Bronchial epithelial cell (primary cell): ENCODE measurements around the gene DMXL1. TPM values are rescaled to one million over a fixed set of nuclear protein-coding genes. Genes with fewer than 3 reads are reported as not detected.

Source experiments
- DNase-seq: peaks from one replicate; pipeline ENCODE4 v3.0.0-alpha.2; 2010; ENCODE audit warnings: low read depth
- FAIRE-seq: peaks from 2 replicates; lab custom pipeline; 2011; peaks lifted over from hg19 to GRCh38; lab: Jason Lieb, UNC
- H3K27me3 ChIP-seq: 2 replicates; pipeline ENCODE4 v1.5.1; 2011; ENCODE audit warnings: low read length; ENCODE audit not compliant: control insufficient read depth, insufficient read depth
- H3K36me3 ChIP-seq: 2 replicates; pipeline ENCODE4 v1.5.1; 2011; ENCODE audit warnings: low read length; ENCODE audit not compliant: control insufficient read depth, insufficient read depth
- H3K4me3 ChIP-seq: 2 replicates; pipeline ENCODE4 v1.5.1; 2011; ENCODE audit warnings: mild to moderate bottlenecking, low read depth, low read length, control low read depth
- CTCF ChIP-seq: IDR thresholded peaks from 2 replicates; pipeline ENCODE4 v1.5.1; 2011; ENCODE audit warnings: mild to moderate bottlenecking, moderate library complexity, low read length, control low read depth, inconsistent platforms; ENCODE audit not compliant: insufficient read depth, severe bottlenecking
- total RNA-seq: library from RNA; depleted of rRNA; stranded (reverse); fragments of >200 nt; gene quantifications from 2 replicates; pipeline ENCODE4 v1.2.1, GENCODE V29; 2014

The DMXL1 gene
- total RNA-seq, 1 donor from 2014 or later: 32.1 TPM

GRCh38 chr5:119243888-119244287, 173.0 kb downstream of the DMXL1 start:
- Histone ChIP-seq H3K36me3 (no peaks in the 10 kb centered on the region), H3K27me3 (no peaks in the 10 kb centered on the region), H3K4me3 (no peak overlapping the region)
- FAIRE-seq (no peak), DNase-seq (peak; percentile 64)
- no peak for TF ChIP-seq CTCF

DNA sequence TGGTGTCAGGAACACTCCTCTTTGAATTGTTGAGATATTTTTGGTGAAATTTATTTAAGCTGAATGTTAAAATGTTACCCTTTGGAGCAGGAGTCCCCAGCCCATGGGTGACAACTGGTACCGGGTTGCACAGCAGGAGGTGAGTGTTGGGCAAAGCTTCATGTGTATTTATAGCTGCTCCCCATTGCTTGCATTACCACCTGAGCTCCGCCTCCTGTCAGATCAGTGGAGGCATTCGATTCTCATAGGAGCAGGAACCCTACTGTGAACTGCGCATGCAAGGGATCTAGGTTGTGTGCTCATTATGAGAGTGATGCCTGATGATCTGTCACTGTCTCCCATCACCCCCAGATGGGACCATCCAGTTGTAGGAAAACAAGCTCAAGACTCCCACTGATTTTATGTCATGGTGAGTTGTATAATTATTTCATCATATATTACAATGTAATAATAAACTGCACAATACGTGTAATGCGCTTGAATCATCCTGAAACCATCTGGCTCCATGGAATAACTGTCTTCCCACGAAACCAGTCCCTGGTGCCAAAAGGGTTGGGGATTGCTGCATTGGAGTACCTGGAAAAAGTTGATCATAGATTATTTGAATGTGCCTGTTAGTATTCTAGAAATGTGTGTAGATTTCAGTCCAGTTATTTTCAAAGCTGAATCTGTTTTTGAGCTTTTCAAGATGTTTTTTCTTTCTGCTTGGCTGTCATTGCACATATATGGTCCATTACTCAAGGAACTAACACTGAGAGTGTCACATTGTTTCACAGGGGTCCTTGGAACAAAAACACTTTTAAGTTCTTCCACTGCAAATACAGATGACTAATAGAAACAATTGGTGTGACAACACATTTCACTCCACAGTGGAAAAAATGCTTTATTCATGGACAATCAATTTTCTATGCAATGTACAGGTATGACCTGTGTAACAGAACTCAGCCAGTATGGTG, 180.3 kb downstream of the DMXL1 start:
- H3K4me3 ChIP-seq: no peak overlapping the region
- H3K36me3 ChIP-seq: no peaks in the 10 kb centered on the region
- no peak for TF ChIP-seq CTCF
- no peaks in the 10 kb centered on the region for H3K27me3 ChIP-seq
- no peak for FAIRE-seq
- no peak for DNase-seq

- Histone ChIP-seq H3K27me3 (no peaks in the 10 kb centered on the region), H3K36me3 (no peaks in the 10 kb centered on the region), H3K4me3 (no peak overlapping the region)
- FAIRE-seq (peak; percentile 43), DNase-seq (peak; percentile 68)
- TF ChIP-seq CTCF: peak; percentile 37
Observed at GRCh38 chr5:119255571-119256356, 184.9 kb downstream of the DMXL1 start.

DNA sequence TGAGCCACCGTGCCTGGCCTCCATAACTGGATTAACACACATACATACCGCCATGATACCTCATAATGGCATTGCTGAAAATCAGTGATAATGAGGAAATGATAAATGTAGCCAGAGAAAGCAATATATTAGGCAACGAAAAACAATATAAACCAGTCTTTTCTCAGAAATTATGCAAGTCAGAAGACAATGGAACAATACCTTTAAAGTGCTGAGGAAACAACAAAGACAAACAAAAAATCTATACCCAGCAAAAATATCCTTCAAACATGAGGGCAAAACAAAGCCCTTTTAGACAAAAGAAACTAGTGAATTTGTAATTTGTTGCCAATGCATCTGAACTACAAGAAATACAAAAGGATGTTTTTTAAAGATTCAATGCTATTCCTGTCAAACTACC, 186.7 kb downstream of the DMXL1 start:
- TF ChIP-seq CTCF: no peak
- FAIRE-seq (no peak), DNase-seq (no peak)
- Histone ChIP-seq H3K4me3 (no peak overlapping the region), H3K36me3 (no peaks in the 10 kb centered on the region), H3K27me3 (no peaks in the 10 kb centered on the region)

DNA sequence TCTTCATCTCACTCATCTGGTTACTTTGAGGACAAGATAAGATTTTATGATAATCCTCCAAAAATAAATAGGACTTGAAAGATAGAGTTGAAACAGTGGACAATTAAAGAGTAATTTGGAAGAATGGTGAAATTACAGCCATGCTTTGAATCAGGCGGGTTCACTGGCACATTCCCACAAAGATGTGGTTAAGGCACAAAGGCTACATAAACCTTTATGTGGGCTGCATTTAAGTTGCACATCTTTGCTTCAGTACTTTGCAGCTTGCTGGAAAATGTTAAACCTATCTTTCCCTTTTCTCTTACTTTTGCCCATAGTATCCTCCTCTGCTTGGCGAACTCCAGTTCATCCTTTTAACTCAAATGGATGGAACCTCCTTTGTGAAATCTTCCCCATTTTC, 192.8 kb downstream of the DMXL1 start:
- FAIRE-seq (no peak), DNase-seq (no peak)
- Histone ChIP-seq H3K27me3 (no peaks in the 10 kb centered on the region), H3K36me3 (no peaks in the 10 kb centered on the region), H3K4me3 (no peak overlapping the region)
- TF ChIP-seq CTCF: no peak
